Kidney (tissue), 14 donors: Measurements from ENCODE around the gene HMGB4. TPM values are rescaled to one million over a fixed set of nuclear protein-coding genes. Genes with fewer than 3 reads are reported as not detected.

Experiments
- DNase-seq, 5 donors: peaks; one replicate each; pipeline ENCODE4 v3.0.0-alpha.2; 2013 to 2020
- FAIRE-seq: peaks from 2 replicates; lab custom pipeline; 2012; peaks lifted over from hg19 to GRCh38; lab: Jason Lieb, UNC
- H3K27ac ChIP-seq, 2 donors: one replicate each; pipeline ENCODE4 v1.7.0; 2013; ENCODE audit warnings: low read depth in 2 of 2, low read length in 2 of 2, inconsistent platforms in 1 of 2
- H3K27me3 ChIP-seq: one replicate; pipeline ENCODE4 v1.7.1; 2013; ENCODE audit warnings: low read length, inconsistent platforms; ENCODE audit not compliant: control insufficient read depth, insufficient read depth
- H3K36me3 ChIP-seq, 3 donors: one replicate each; pipeline versions ENCODE4 v1.7.0 to v1.7.1; 2013; ENCODE audit warnings: low read length in 3 of 3, control low read depth in 1 of 3, inconsistent platforms in 1 of 3; ENCODE audit not compliant: insufficient read depth in 3 of 3, control insufficient read depth in 2 of 3
- H3K4me1 ChIP-seq, 3 donors: one replicate each; pipeline versions ENCODE4 v1.7.0 to v1.7.1; 2013; ENCODE audit warnings: low read length in 3 of 3, inconsistent platforms in 1 of 3, low read depth in 1 of 3; ENCODE audit not compliant: control insufficient read depth in 2 of 3, insufficient read depth in 2 of 3
- H3K4me3 ChIP-seq, 3 donors: one replicate each; pipeline versions ENCODE4 v1.7.0 to v1.8.1; 2013; ENCODE audit warnings: low read length in 3 of 3, control low read depth in 1 of 3, inconsistent platforms in 1 of 3
- H3K9ac ChIP-seq, 3 donors: one replicate each; pipeline versions ENCODE4 v1.7.0 to v1.7.1; 2013; ENCODE audit warnings: low read length in 3 of 3, control low read depth in 1 of 3, inconsistent platforms in 1 of 3
- H3K9me3 ChIP-seq, 3 donors: one replicate each; pipeline versions ENCODE4 v1.7.0 to v1.7.1; 2013; ENCODE audit warnings: low read length in 3 of 3, control low read depth in 1 of 3, inconsistent platforms in 1 of 3; ENCODE audit not compliant: control insufficient read depth in 2 of 3, insufficient read depth in 1 of 3
- CTCF ChIP-seq: IDR thresholded peaks from 3 replicates; pipeline ENCODE4 v1.5.1; 2012; ENCODE audit warnings: mild to moderate bottlenecking, moderate library complexity, borderline replicate concordance; ENCODE audit not compliant: insufficient read depth; ENCODE audit errors: extremely low read depth
- intact Hi-C: fragments of 100-400 bp; cut with DNase I; formaldehyde crosslinking; loops from one replicate; pipeline ENCODE4 v1.11.1; 2022
- polyA plus RNA-seq: library from polyadenylated mRNA; stranded (reverse); fragments of 350-450 nt; fragmentation: Illumina TruSeq; extraction: RNeasy Lipid Tissue Mini Kit (QIAGEN cat#74804); gene quantifications from one replicate; pipeline ENCODE4 v1.2.3, GENCODE V29; 2014; ENCODE audit warnings: low read depth, low replicate concordance; ENCODE audit not compliant: insufficient read depth
- total RNA-seq: library from RNA; stranded (reverse); fragmentation: NEBNext Ultra II Directional; extraction: Animal tissue kit (Norgen Biotek cat#: 25700); gene quantifications from one replicate; pipeline ENCODE4 v1.2.1, GENCODE V29; 2021
- donor health status: control.
- donor health status: control.
- donor health status: control.
- donor health status: control.
- donor health status: control.
- donor health status: DM: yes; HTN: yes; CAD: no.
- donor health status: Normal renal cell carcinoma (clear cell type).

Gene HMGB4
- total and polyA plus RNA-seq, 2 donors from 2014 or later = not detected

- H3K27ac ChIP-seq = no peak overlapping the region
- no peak for TF ChIP-seq CTCF
- no peak overlapping the region for H3K9ac ChIP-seq
- no peak overlapping the region for H3K4me3 ChIP-seq
- intact Hi-C loops = no loop called here
- no peaks in the 10 kb centered on the region for H3K36me3 ChIP-seq
- H3K27me3 ChIP-seq = no peaks in the 10 kb centered on the region
- FAIRE-seq (no peak), DNase-seq (no peak)
- peaks cover 2 to 14% (median 14%) of the 10 kb centered on the region in 3 donors for H3K4me1 ChIP-seq
- H3K9me3 ChIP-seq = no peaks in the 10 kb centered on the region
These were observed 34.5 kb downstream of the HMGB4 start for GRCh38 chr1:33898406-33898805.

GRCh38 chr1:33898881-33899280 is 35.0 kb downstream of the HMGB4 start:
- Histone ChIP-seq H3K27me3 (no peaks in the 10 kb centered on the region), H3K9me3 (no peaks in the 10 kb centered on the region), H3K9ac (no peak overlapping the region), H3K4me1 (peaks cover 2 to 19% (median 15%) of the 10 kb centered on the region in 3 donors), H3K36me3 (no peaks in the 10 kb centered on the region), H3K27ac (peak overlapping the region in 1 of 2 donors; percentile 8), H3K4me3 (no peak overlapping the region)
- no peak for TF ChIP-seq CTCF
- FAIRE-seq = no peak
- intact Hi-C loops = no loop called here
- no peak for DNase-seq

- no peak overlapping the region for H3K9ac ChIP-seq
- intact Hi-C loops = no loop called here
- TF ChIP-seq CTCF = no peak
- no peaks in the 10 kb centered on the region for H3K27me3 ChIP-seq
- H3K4me3 ChIP-seq = no peak overlapping the region
- H3K36me3 ChIP-seq = no peaks in the 10 kb centered on the region
- H3K9me3 ChIP-seq = no peaks in the 10 kb centered on the region
- no peak overlapping the region for H3K27ac ChIP-seq
- FAIRE-seq = no peak
- DNase-seq = no peak
- H3K4me1 ChIP-seq = peaks cover 2 to 23% (median 15%) of the 10 kb centered on the region in 3 donors
These were observed 35.9 kb downstream of the HMGB4 start for GRCh38 chr1:33899746-33900145.
